ENCODE measurements around the gene BRIP1.

Gene BRIP1

GRCh38 chr17:61761827-61762226, 101.5 kb downstream of the BRIP1 start:
- H3K9ac ChIP-seq (ENCODE audit: low read depth, low read length), result no peak overlapping the region
- no peak overlapping the region for H3K27ac ChIP-seq (ENCODE audit: low read depth, low read length)
- peaks cover 17% of the 10 kb centered on the region for H3K4me1 ChIP-seq (ENCODE audit: control insufficient read depth, insufficient read depth, low read length)
- H3K9me3 ChIP-seq (ENCODE audit: control insufficient read depth, insufficient read depth, low read length), result no peaks in the 10 kb centered on the region; the same call in 1 of the 2 replicates
- H3K4me3 ChIP-seq (ENCODE audit: low read depth, low read length), result no peak overlapping the region
- H3K27me3 ChIP-seq (ENCODE audit: control insufficient read depth, insufficient read depth, low read length), result no peaks in the 10 kb centered on the region
- H3K36me3 ChIP-seq (ENCODE audit: control insufficient read depth, insufficient read depth, low read length), result peaks cover 30% of the 10 kb centered on the region

- Histone ChIP-seq H3K9ac (ENCODE audit: low read depth, low read length) (no peak overlapping the region), H3K27me3 (ENCODE audit: control insufficient read depth, insufficient read depth, low read length) (no peaks in the 10 kb centered on the region), H3K4me3 (ENCODE audit: low read depth, low read length) (no peak overlapping the region), H3K4me1 (ENCODE audit: control insufficient read depth, insufficient read depth, low read length) (peaks cover 11% of the 10 kb centered on the region), H3K27ac (ENCODE audit: low read depth, low read length) (no peak overlapping the region), H3K36me3 (ENCODE audit: control insufficient read depth, insufficient read depth, low read length) (peaks cover 30% of the 10 kb centered on the region), H3K9me3 (ENCODE audit: control insufficient read depth, insufficient read depth, low read length) (no peaks in the 10 kb centered on the region; the same call in 1 of the 2 replicates)
These were observed 104.0 kb downstream of the BRIP1 start for GRCh38 chr17:61759362-61759761.

- Histone ChIP-seq H3K4me3 (ENCODE audit: low read depth, low read length) (no peak overlapping the region), H3K9ac (ENCODE audit: low read depth, low read length) (no peak overlapping the region), H3K27ac (ENCODE audit: low read depth, low read length) (no peak overlapping the region), H3K9me3 (ENCODE audit: control insufficient read depth, insufficient read depth, low read length) (no peaks in the 10 kb centered on the region; the same call in 1 of the 2 replicates), H3K27me3 (ENCODE audit: control insufficient read depth, insufficient read depth, low read length) (no peaks in the 10 kb centered on the region), H3K4me1 (ENCODE audit: control insufficient read depth, insufficient read depth, low read length) (peaks cover 6% of the 10 kb centered on the region; the same call in 1 of the 2 replicates), H3K36me3 (ENCODE audit: control insufficient read depth, insufficient read depth, low read length) (peaks cover 26% of the 10 kb centered on the region)
These were observed 104.9 kb downstream of the BRIP1 start for GRCh38 chr17:61758430-61758829.

GRCh38 chr17:61757168-61757567, 106.2 kb downstream of the BRIP1 start:
- Histone ChIP-seq H3K27me3 (ENCODE audit: control insufficient read depth, insufficient read depth, low read length) (no peaks in the 10 kb centered on the region), H3K9me3 (ENCODE audit: control insufficient read depth, insufficient read depth, low read length) (no peaks in the 10 kb centered on the region; the same call in 1 of the 2 replicates), H3K27ac (ENCODE audit: low read depth, low read length) (no peak overlapping the region), H3K4me3 (ENCODE audit: low read depth, low read length) (no peak overlapping the region), H3K9ac (ENCODE audit: low read depth, low read length) (no peak overlapping the region), H3K36me3 (ENCODE audit: control insufficient read depth, insufficient read depth, low read length) (peaks cover 20% of the 10 kb centered on the region), H3K4me1 (ENCODE audit: control insufficient read depth, insufficient read depth, low read length) (peaks cover 6% of the 10 kb centered on the region; the same call in 1 of the 2 replicates)

GRCh38 chr17:61756561-61756960, 106.8 kb downstream of the BRIP1 start:
- peaks cover 6% of the 10 kb centered on the region; the same call in 1 of the 2 replicates for H3K4me1 ChIP-seq (ENCODE audit: control insufficient read depth, insufficient read depth, low read length)
- peaks cover 16% of the 10 kb centered on the region for H3K36me3 ChIP-seq (ENCODE audit: control insufficient read depth, insufficient read depth, low read length)
- no peak overlapping the region for H3K4me3 ChIP-seq (ENCODE audit: low read depth, low read length)
- no peak overlapping the region for H3K27ac ChIP-seq (ENCODE audit: low read depth, low read length)
- no peaks in the 10 kb centered on the region for H3K27me3 ChIP-seq (ENCODE audit: control insufficient read depth, insufficient read depth, low read length)
- no peaks in the 10 kb centered on the region for H3K9me3 ChIP-seq (ENCODE audit: control insufficient read depth, insufficient read depth, low read length)
- H3K9ac ChIP-seq (ENCODE audit: low read depth, low read length), result no peak overlapping the region

- no peak overlapping the region for H3K9ac ChIP-seq (ENCODE audit: low read depth, low read length)
- H3K27ac ChIP-seq (ENCODE audit: low read depth, low read length), result no peak overlapping the region
- no peaks in the 10 kb centered on the region for H3K9me3 ChIP-seq (ENCODE audit: control insufficient read depth, insufficient read depth, low read length)
- no peaks in the 10 kb centered on the region for H3K27me3 ChIP-seq (ENCODE audit: control insufficient read depth, insufficient read depth, low read length)
- H3K4me3 ChIP-seq (ENCODE audit: low read depth, low read length), result no peak overlapping the region
- H3K4me1 ChIP-seq (ENCODE audit: control insufficient read depth, insufficient read depth, low read length), result peaks cover 6% of the 10 kb centered on the region; the same call in 1 of the 2 replicates
- H3K36me3 ChIP-seq (ENCODE audit: control insufficient read depth, insufficient read depth, low read length), result peaks cover 16% of the 10 kb centered on the region
These were observed 107.7 kb downstream of the BRIP1 start for GRCh38 chr17:61755668-61756067.

GRCh38 chr17:61755078-61755477, 108.2 kb downstream of the BRIP1 start:
- H3K27ac ChIP-seq (ENCODE audit: low read depth, low read length), result no peak overlapping the region
- H3K27me3 ChIP-seq (ENCODE audit: control insufficient read depth, insufficient read depth, low read length), result no peaks in the 10 kb centered on the region
- H3K4me3 ChIP-seq (ENCODE audit: low read depth, low read length), result no peak overlapping the region
- peaks cover 6% of the 10 kb centered on the region; the same call in 1 of the 2 replicates for H3K4me1 ChIP-seq (ENCODE audit: control insufficient read depth, insufficient read depth, low read length)
- no peaks in the 10 kb centered on the region for H3K9me3 ChIP-seq (ENCODE audit: control insufficient read depth, insufficient read depth, low read length)
- H3K36me3 ChIP-seq (ENCODE audit: control insufficient read depth, insufficient read depth, low read length), result peaks cover 16% of the 10 kb centered on the region
- H3K9ac ChIP-seq (ENCODE audit: low read depth, low read length), result no peak overlapping the region

GRCh38 chr17:61754124-61754523, 109.2 kb downstream of the BRIP1 start:
- H3K27me3 ChIP-seq (ENCODE audit: control insufficient read depth, insufficient read depth, low read length), result no peaks in the 10 kb centered on the region
- H3K4me3 ChIP-seq (ENCODE audit: low read depth, low read length), result no peak overlapping the region

GRCh38 chr17:61753696-61754095, 109.6 kb downstream of the BRIP1 start:
- Histone ChIP-seq H3K27ac (ENCODE audit: low read depth, low read length) (no peak overlapping the region), H3K9me3 (ENCODE audit: control insufficient read depth, insufficient read depth, low read length) (no peaks in the 10 kb centered on the region), H3K9ac (ENCODE audit: low read depth, low read length) (no peak overlapping the region), H3K4me3 (ENCODE audit: low read depth, low read length) (no peak overlapping the region), H3K36me3 (ENCODE audit: control insufficient read depth, insufficient read depth, low read length) (peaks cover 10% of the 10 kb centered on the region), H3K27me3 (ENCODE audit: control insufficient read depth, insufficient read depth, low read length) (no peaks in the 10 kb centered on the region), H3K4me1 (ENCODE audit: control insufficient read depth, insufficient read depth, low read length) (peaks cover 6% of the 10 kb centered on the region; the same call in 1 of the 2 replicates)

More at GRCh38 chr17:61754124-61754523, 109.2 kb downstream of the BRIP1 start:
- H3K36me3 ChIP-seq (ENCODE audit: control insufficient read depth, insufficient read depth, low read length), result peaks cover 13% of the 10 kb centered on the region
- H3K4me1 ChIP-seq (ENCODE audit: control insufficient read depth, insufficient read depth, low read length), result peaks cover 6% of the 10 kb centered on the region; the same call in 1 of the 2 replicates
- H3K27ac ChIP-seq (ENCODE audit: low read depth, low read length), result no peak overlapping the region
- H3K9me3 ChIP-seq (ENCODE audit: control insufficient read depth, insufficient read depth, low read length), result no peaks in the 10 kb centered on the region
- no peak overlapping the region for H3K9ac ChIP-seq (ENCODE audit: low read depth, low read length)

GRCh38 chr17:61750656-61751055, 112.7 kb downstream of the BRIP1 start:
- H3K27ac ChIP-seq (ENCODE audit: low read depth, low read length), result no peak overlapping the region
- no peaks in the 10 kb centered on the region for H3K27me3 ChIP-seq (ENCODE audit: control insufficient read depth, insufficient read depth, low read length)
- no peak overlapping the region for H3K9ac ChIP-seq (ENCODE audit: low read depth, low read length)
- no peak overlapping the region for H3K4me3 ChIP-seq (ENCODE audit: low read depth, low read length)
- H3K36me3 ChIP-seq (ENCODE audit: control insufficient read depth, insufficient read depth, low read length), result 0 out of 2 replicates have a peak, but pooled peaks cover 5% of the 10 kb centered on the region
- H3K9me3 ChIP-seq (ENCODE audit: control insufficient read depth, insufficient read depth, low read length), result peaks cover 13% of the 10 kb centered on the region
- no peaks in the 10 kb centered on the region for H3K4me1 ChIP-seq (ENCODE audit: control insufficient read depth, insufficient read depth, low read length)

- Histone ChIP-seq H3K4me3 (ENCODE audit: low read depth, low read length) (no peak overlapping the region), H3K27ac (ENCODE audit: low read depth, low read length) (no peak overlapping the region), H3K9ac (ENCODE audit: low read depth, low read length) (no peak overlapping the region), H3K9me3 (ENCODE audit: control insufficient read depth, insufficient read depth, low read length) (peaks cover 13% of the 10 kb centered on the region), H3K36me3 (ENCODE audit: control insufficient read depth, insufficient read depth, low read length) (0 out of 2 replicates have a peak, but pooled peaks cover 5% of the 10 kb centered on the region), H3K27me3 (ENCODE audit: control insufficient read depth, insufficient read depth, low read length) (no peaks in the 10 kb centered on the region), H3K4me1 (ENCODE audit: control insufficient read depth, insufficient read depth, low read length) (no peaks in the 10 kb centered on the region)
These were observed 113.4 kb downstream of the BRIP1 start for GRCh38 chr17:61749823-61750404.

Measured in HUES48 (cell line).